Fibroblast of lung (primary cell): ENCODE results near the gene COMT. TPM values are rescaled to one million over a fixed set of nuclear protein-coding genes. Genes with fewer than 3 reads are reported as not detected.
"Not testable (repeated sequence)": the region's sequence is repeated elsewhere in the genome, so short reads cannot be mapped to it uniquely, and the experiment has no call there.

Source experiments
- DNase-seq, 2 donors: peaks; one replicate each; pipeline versions ENCODE4 v3.0.0 to v3.0.0-alpha.2; 2010; ENCODE audit warnings: low read depth in 2 of 2
- H2AFZ ChIP-seq: 2 replicates; pipeline ENCODE4 v1.5.1; 2012; ENCODE audit warnings: low read length, control low read depth, inconsistent platforms
- H3K27ac ChIP-seq: 2 replicates; pipeline ENCODE4 v1.5.1; 2011; ENCODE audit warnings: low read length, control low read depth; ENCODE audit not compliant: insufficient read depth
- H3K27me3 ChIP-seq: 2 replicates; pipeline ENCODE4 v1.5.1; 2011; ENCODE audit warnings: mild to moderate bottlenecking, low read length; ENCODE audit not compliant: control insufficient read depth, insufficient read depth
- H3K36me3 ChIP-seq: 2 replicates; pipeline ENCODE4 v1.5.1; 2011; ENCODE audit warnings: low read length; ENCODE audit not compliant: control insufficient read depth, insufficient read depth
- H3K4me1 ChIP-seq: 2 replicates; pipeline ENCODE4 v1.5.1; 2011; ENCODE audit warnings: low read length; ENCODE audit not compliant: control insufficient read depth, insufficient read depth; ENCODE audit errors: extremely low read depth
- H3K4me2 ChIP-seq: 2 replicates; pipeline ENCODE4 v1.5.1; 2011; ENCODE audit warnings: low read length, control low read depth; ENCODE audit not compliant: insufficient read depth; ENCODE audit errors: extremely low read depth
- H3K4me3 ChIP-seq, 4 experiments: fragments of 200-600 bp in 1 of 4; sonication (generic) in 1 of 4; replicated peaks in 1 of 4; 2 replicates each; pipeline ENCODE4 v1.5.1; 2011 to 2016; ENCODE audit warnings: low read length in 4 of 4, low read depth in 3 of 4, mild to moderate bottlenecking in 3 of 4, control low read depth in 2 of 4, inconsistent platforms in 1 of 4, mixed read lengths in 1 of 4; ENCODE audit not compliant: insufficient read depth in 1 of 4; ENCODE audit errors: control extremely low read depth in 1 of 4
- H3K79me2 ChIP-seq: 2 replicates; pipeline ENCODE4 v1.5.1; 2012; ENCODE audit warnings: mild to moderate bottlenecking, low read length, inconsistent platforms; ENCODE audit not compliant: control insufficient read depth, insufficient read depth
- H3K9ac ChIP-seq: 2 replicates; pipeline ENCODE4 v1.5.1; 2011; ENCODE audit warnings: mild to moderate bottlenecking, low read length, control low read depth; ENCODE audit not compliant: insufficient read depth
- H3K9me3 ChIP-seq: 2 replicates; pipeline ENCODE4 v1.5.1; 2012; ENCODE audit warnings: low read depth, low read length; ENCODE audit not compliant: control insufficient read depth, insufficient read depth
- H4K20me1 ChIP-seq: 2 replicates; pipeline ENCODE4 v1.5.1; 2011; ENCODE audit warnings: low read length; ENCODE audit not compliant: control insufficient read depth, insufficient read depth; ENCODE audit errors: extremely low read depth
- EZH2 ChIP-seq: IDR thresholded peaks from 2 replicates; pipeline ENCODE4 v1.5.1; 2012; ENCODE audit warnings: low read length, control low read depth, mild to moderate bottlenecking; ENCODE audit errors: missing control alignments
- polyA plus RNA-seq, 2 donors: library from polyadenylated mRNA; depleted of rRNA in 1 of 2; stranded (reverse) in 1 of 2; unstranded in 1 of 2; fragments of >200 nt; gene quantifications; 2 replicates each; pipeline ENCODE4 v1.2.1, GENCODE V29; 2011 to 2012; ENCODE audit warnings: missing spikeins in 1 of 2
- total RNA-seq: library from RNA; depleted of rRNA; stranded (reverse); fragments of >200 nt; gene quantifications from 2 replicates; pipeline ENCODE4 v1.2.1, GENCODE V29; 2014
- TF ChIP-seq, protein P1 (sequence below), 2 donors: IDR thresholded peaks in 1 of 2; conservative IDR thresholded peaks in 1 of 2; 1 replicate in 1 of 2; 2 replicates in 1 of 2; pipeline ENCODE4 v1.5.1; 2011 to 2012; ENCODE audit warnings: low read length in 2 of 2, control low read depth in 1 of 2, inconsistent platforms in 1 of 2, low read depth in 1 of 2, mild to moderate bottlenecking in 1 of 2

The COMT gene
- total and polyA plus RNA-seq, 2 donors (not counting 1 experiment from before 2014, with no cell fraction given): 208 to 305 TPM

DNA sequence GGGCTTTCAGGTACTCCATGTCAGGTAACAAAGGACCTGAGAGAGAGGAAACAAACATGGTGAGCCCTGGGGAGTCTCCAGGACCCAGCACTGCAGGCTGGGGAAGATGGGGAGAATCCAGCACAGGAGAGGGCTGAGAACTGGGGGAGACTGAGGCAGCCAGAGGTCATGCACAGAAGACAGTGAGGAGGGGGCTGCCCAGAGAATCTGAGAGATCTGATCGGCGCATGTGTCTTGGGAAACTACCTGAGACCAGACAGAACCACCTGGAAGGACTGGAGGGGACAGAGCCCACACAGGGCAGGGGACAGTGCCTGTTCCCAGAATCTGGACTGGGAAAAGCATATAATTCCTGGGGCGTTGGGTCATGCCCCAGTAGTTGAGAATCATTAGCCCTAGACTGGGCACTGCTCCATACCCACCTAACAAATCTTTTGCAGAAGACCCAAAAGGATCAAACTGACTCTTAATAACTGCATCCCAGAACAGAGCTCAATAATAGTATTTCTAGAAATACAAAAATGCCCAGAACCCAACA, 20.0 kb upstream of the COMT start:
- Histone ChIP-seq H3K27ac (no peak overlapping the region), H3K9ac (no peak overlapping the region), H2AFZ (no peak overlapping the region), H3K79me2 (no peaks in the 10 kb centered on the region), H3K27me3 (no peaks in the 10 kb centered on the region), H3K9me3 (no peaks in the 10 kb centered on the region), H3K4me2 (no peak overlapping the region), H3K4me1 (no peaks in the 10 kb centered on the region), H4K20me1 (no peaks in the 10 kb centered on the region), H3K4me3 (no peak overlapping the region), H3K36me3 (no peaks in the 10 kb centered on the region)
- DNase-seq: no peak
- no peak for TF ChIP-seq EZH2

DNA sequence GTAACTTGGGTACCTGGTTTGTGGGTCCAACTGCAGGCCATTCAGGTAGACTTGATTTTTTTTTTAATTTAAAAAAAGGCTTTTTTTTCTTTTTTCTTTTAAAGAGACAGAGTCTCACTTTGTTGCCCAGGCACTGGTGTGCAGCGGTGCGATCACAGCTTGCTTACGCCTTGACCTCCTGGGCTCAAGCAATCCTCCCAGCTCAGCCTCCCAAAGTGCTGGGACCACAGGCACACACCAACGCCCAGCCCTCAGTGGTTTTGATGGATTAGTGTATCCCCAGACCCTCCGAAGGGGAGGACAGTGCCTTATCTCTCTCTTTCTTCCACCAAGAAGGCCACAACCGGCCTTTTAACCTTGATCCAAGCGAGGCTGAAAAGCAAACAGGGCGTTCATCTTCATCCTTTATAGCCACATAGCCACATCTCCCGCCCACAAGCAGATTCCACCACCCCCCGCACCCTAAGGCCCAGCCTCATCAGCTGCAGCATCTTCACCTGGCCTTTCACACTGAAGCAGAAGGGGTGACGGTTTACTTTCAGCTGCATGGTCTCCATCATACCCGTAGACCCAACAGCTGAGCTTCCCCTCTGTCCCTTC, 17.6 kb upstream of the COMT start:
- Histone ChIP-seq H3K36me3 (no peaks in the 10 kb centered on the region), H2AFZ (no peak overlapping the region), H3K4me2 (no peak overlapping the region), H3K79me2 (no peaks in the 10 kb centered on the region), H3K27ac (no peak overlapping the region), H3K27me3 (no peaks in the 10 kb centered on the region), H3K4me1 (no peaks in the 10 kb centered on the region), H3K4me3 (no peak overlapping the region), H3K9me3 (no peaks in the 10 kb centered on the region), H3K9ac (no peak overlapping the region), H4K20me1 (no peaks in the 10 kb centered on the region)
- no peak for DNase-seq
- no peak for TF ChIP-seq EZH2
- TF ChIP-seq, protein P1, sequence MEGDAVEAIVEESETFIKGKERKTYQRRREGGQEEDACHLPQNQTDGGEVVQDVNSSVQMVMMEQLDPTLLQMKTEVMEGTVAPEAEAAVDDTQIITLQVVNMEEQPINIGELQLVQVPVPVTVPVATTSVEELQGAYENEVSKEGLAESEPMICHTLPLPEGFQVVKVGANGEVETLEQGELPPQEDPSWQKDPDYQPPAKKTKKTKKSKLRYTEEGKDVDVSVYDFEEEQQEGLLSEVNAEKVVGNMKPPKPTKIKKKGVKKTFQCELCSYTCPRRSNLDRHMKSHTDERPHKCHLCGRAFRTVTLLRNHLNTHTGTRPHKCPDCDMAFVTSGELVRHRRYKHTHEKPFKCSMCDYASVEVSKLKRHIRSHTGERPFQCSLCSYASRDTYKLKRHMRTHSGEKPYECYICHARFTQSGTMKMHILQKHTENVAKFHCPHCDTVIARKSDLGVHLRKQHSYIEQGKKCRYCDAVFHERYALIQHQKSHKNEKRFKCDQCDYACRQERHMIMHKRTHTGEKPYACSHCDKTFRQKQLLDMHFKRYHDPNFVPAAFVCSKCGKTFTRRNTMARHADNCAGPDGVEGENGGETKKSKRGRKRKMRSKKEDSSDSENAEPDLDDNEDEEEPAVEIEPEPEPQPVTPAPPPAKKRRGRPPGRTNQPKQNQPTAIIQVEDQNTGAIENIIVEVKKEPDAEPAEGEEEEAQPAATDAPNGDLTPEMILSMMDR (conservative IDR thresholded peaks at IDR 0.05 in 1 of 2, IDR thresholded peaks at IDR 0.05 in 1 of 2; ENCODE audit: low read depth in 1 of 2, low read length in 2 of 2): no peak

DNA sequence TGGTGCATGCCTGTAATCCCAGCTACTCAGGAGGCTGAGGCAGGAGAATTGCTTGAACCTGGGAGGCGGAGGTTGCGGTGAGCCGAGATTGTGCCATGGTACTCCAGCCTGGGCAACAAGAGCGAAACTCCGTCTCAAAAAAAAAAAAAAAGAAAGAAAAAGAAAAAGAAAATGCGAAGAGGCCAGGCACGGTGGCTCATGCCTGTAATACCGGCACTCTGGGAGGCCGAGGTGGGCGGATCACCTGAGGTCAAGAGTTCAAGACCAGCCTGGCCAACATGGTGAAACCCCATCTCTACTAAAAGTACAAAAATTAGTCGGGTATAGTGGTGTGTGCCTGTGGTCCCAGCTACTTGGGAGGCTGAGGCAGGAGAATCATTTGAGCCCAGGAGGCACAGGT, 15.5 kb upstream of the COMT start:
- H3K36me3 ChIP-seq, H3K4me3 ChIP-seq, H3K9me3 ChIP-seq, H2AFZ ChIP-seq, H3K4me2 ChIP-seq, H3K4me1 ChIP-seq, H3K27me3 ChIP-seq, H3K79me2 ChIP-seq, H4K20me1 ChIP-seq, H3K27ac ChIP-seq, H3K9ac ChIP-seq, DNase-seq: not testable (repeated sequence)

DNA sequence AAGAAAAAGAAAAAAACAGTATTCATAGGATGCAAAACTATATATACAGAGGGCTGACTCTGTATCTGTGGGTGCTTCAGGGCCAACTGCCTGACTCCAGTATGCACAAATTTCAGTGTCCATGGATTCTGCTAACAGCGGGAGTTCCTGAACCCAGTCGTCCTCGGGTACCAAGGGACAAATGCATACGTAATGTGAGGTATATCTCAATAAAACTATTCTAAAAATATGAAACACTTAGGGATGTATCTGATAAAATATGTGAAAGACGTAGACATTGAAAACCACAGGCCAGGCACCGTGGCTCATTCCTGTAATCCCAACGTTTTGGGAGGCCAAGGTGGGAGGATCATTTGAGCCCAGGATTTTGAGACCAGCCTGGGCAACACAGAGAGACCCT, 13.9 kb upstream of the COMT start:
- Histone ChIP-seq H3K36me3 (no peaks in the 10 kb centered on the region), H4K20me1 (no peaks in the 10 kb centered on the region), H2AFZ (no peak overlapping the region), H3K4me3 (no peak overlapping the region), H3K4me1 (no peaks in the 10 kb centered on the region), H3K79me2 (no peaks in the 10 kb centered on the region), H3K9me3 (no peaks in the 10 kb centered on the region), H3K27ac (no peak overlapping the region), H3K9ac (no peak overlapping the region), H3K27me3 (no peaks in the 10 kb centered on the region), H3K4me2 (no peak overlapping the region)
- no peak for DNase-seq
- TF ChIP-seq, protein P1 (conservative IDR thresholded peaks at IDR 0.05 in 1 of 2, IDR thresholded peaks at IDR 0.05 in 1 of 2; ENCODE audit: low read depth in 1 of 2, low read length in 2 of 2): no peak
- TF ChIP-seq EZH2: no peak
